Ovary (tissue), 3 donors: ENCODE results near the gene WASF2.

Source experiments
- CTCF ChIP-seq, 3 donors: fragments of 450-650 bp in 2 of 3; fragments of 200-600 bp in 1 of 3; IDR thresholded peaks; one replicate each; pipeline versions ENCODE4 v1.5.1 to v1.8.0; 2016 to 2022; ENCODE audit warnings: antibody characterized with exemption in 3 of 3, mild to moderate bottlenecking in 1 of 3
- EP300 ChIP-seq: sonication (generic); formaldehyde crosslinking; IDR thresholded peaks from one replicate; pipeline ENCODE4 v1.6.1; 2017; ENCODE audit warnings: antibody characterized with exemption
- POLR2A ChIP-seq: fragments of 450-650 bp; IDR thresholded peaks from one replicate; pipeline ENCODE4 v1.6.1; 2017; ENCODE audit warnings: antibody characterized with exemption, mild to moderate bottlenecking, moderate library complexity
- donor health status: DM: no; HTN: no; CAD: no.

- TF ChIP-seq CTCF (IDR thresholded peaks at IDR 0.05) = peak in 1 of 3 donors; percentile 25
- no peak for TF ChIP-seq POLR2A
- no peak for TF ChIP-seq EP300
These were observed 86.8 kb downstream of the WASF2 start for GRCh38 chr1:27403065-27403726.
